HepG2 (cell line): ENCODE data around the gene GPR61. TPM values are rescaled to one million over a fixed set of nuclear protein-coding genes. Genes with fewer than 3 reads are reported as not detected.

ENCODE experiments used
- AGO1 ChIP-seq: fragments of 200-400 bp; formaldehyde crosslinking; IDR thresholded peaks from 2 replicates; pipeline ENCODE4 v1.6.1; 2017; ENCODE audit warnings: mild to moderate bottlenecking, low read depth, low read length, moderate library complexity; ENCODE audit not compliant: poor library complexity, severe bottlenecking
- ATAD3A ChIP-seq: sonication (generic); formaldehyde crosslinking; IDR thresholded peaks from 2 replicates; pipeline ENCODE4 v1.4.0; 2020; ENCODE audit warnings: missing genetic modification reagents
- ELF1 ChIP-seq: sonication (generic); formaldehyde crosslinking; IDR thresholded peaks from 2 replicates; pipeline ENCODE4 v1.4.0; 2020; ENCODE audit warnings: missing genetic modification reagents
- KDM2A ChIP-seq: sonication (generic); formaldehyde crosslinking; IDR thresholded peaks from 2 replicates; pipeline ENCODE4 v1.4.0; 2020; ENCODE audit warnings: low read depth, missing genetic modification reagents, borderline replicate concordance
- MED8 ChIP-seq: sonication (generic); formaldehyde crosslinking; IDR thresholded peaks from 2 replicates; pipeline ENCODE4 v1.8.1; 2023; ENCODE audit warnings: mild to moderate bottlenecking, missing genetic modification reagents; ENCODE audit not compliant: insufficient replicate concordance
- PHB2 ChIP-seq: fragments of 450-650 bp; IDR thresholded peaks from 2 replicates; pipeline ENCODE4 v1.6.1; 2018; ENCODE audit not compliant: partially characterized antibody
- RAD21 ChIP-seq: fragments of 450-650 bp; formaldehyde crosslinking; IDR thresholded peaks from 2 replicates; pipeline ENCODE4 v1.5.0; 2020; ENCODE audit warnings: mild to moderate bottlenecking
- SOX13 ChIP-seq, 3 experiments: fragments of 450-650 bp in 1 of 3; sonication (generic) in 1 of 3; formaldehyde crosslinking in 1 of 3; IDR thresholded peaks in 2 of 3; conservative IDR thresholded peaks in 1 of 3; 2 replicates each; pipeline versions ENCODE4 v1.5.0 to v1.6.1; 2016 to 2020; ENCODE audit warnings: antibody characterized with exemption in 1 of 3, mild to moderate bottlenecking in 1 of 3, missing compliant biosample characterization in 1 of 3, missing genetic modification reagents in 1 of 3, moderate library complexity in 1 of 3
- TCF12 ChIP-seq, 2 experiments: fragments of 450-650 bp in 1 of 2; sonication (generic) in 1 of 2; formaldehyde crosslinking in 1 of 2; IDR thresholded peaks; 2 replicates each; pipeline versions ENCODE4 v1.6.1 to v1.8.0; 2017 to 2022; ENCODE audit warnings: antibody characterized with exemption in 1 of 2, mild to moderate bottlenecking in 1 of 2, missing genetic modification reagents in 1 of 2, moderate library complexity in 1 of 2
- TRIM22 ChIP-seq: fragments of 450-650 bp; IDR thresholded peaks from 2 replicates; pipeline ENCODE4 v1.6.1; 2017
- YEATS2 ChIP-seq: sonication (generic); formaldehyde crosslinking; IDR thresholded peaks from 2 replicates; pipeline ENCODE4 v1.4.0; 2020; ENCODE audit warnings: missing genetic modification reagents, borderline replicate concordance
- ZNF337 ChIP-seq: sonication (generic); formaldehyde crosslinking; IDR thresholded peaks from 2 replicates; pipeline ENCODE4 v1.5.1; 2020; ENCODE audit warnings: missing genetic modification reagents, low read depth, mild to moderate bottlenecking, borderline replicate concordance
- ZNF446 ChIP-seq: sonication (generic); formaldehyde crosslinking; IDR thresholded peaks from 2 replicates; pipeline ENCODE4 v1.5.0; 2020; ENCODE audit warnings: mild to moderate bottlenecking, missing genetic modification reagents
- ZNF496 ChIP-seq: sonication (generic); formaldehyde crosslinking; IDR thresholded peaks from 2 replicates; pipeline ENCODE4 v1.8.1; 2023; ENCODE audit warnings: mild to moderate bottlenecking, moderate library complexity, missing genetic modification reagents; ENCODE audit not compliant: insufficient replicate concordance
- ZNF773 ChIP-seq: sonication (generic); formaldehyde crosslinking; IDR thresholded peaks from 2 replicates; pipeline ENCODE4 v1.4.0; 2020; ENCODE audit warnings: missing genetic modification reagents, borderline replicate concordance
- ZNF776 ChIP-seq: sonication (generic); formaldehyde crosslinking; IDR thresholded peaks from 2 replicates; pipeline ENCODE4 v1.4.0; 2020; ENCODE audit warnings: mild to moderate bottlenecking, missing genetic modification reagents
- polyA plus RNA-seq, 8 experiments: library from polyadenylated mRNA; depleted of rRNA in 3 of 8; stranded (reverse) in 7 of 8; unstranded in 1 of 8; fragments of >200 nt; fragmentation: Illumina TruSeq in 4 of 8; extraction: Trizol in 4 of 8; gene quantifications; 2 replicates each; pipeline versions ENCODE4 v1.2.1 to v1.2.3, GENCODE V29; 2011 to 2016; ENCODE audit warnings: low read depth in 4 of 8, missing spikeins in 1 of 8, mixed read lengths in 1 of 8; ENCODE audit not compliant: insufficient read depth in 1 of 8
- total RNA-seq, 5 experiments: library from RNA; depleted of rRNA; stranded (reverse); fragments of >200 nt; fragmentation: Illumina TruSeq; extraction: Trizol; gene quantifications; 2 replicates each; pipeline ENCODE4 v1.2.3, GENCODE V29; 2016; ENCODE audit warnings: low read depth in 1 of 5
- TF ChIP-seq, protein P1 (sequence below): sonication (generic); formaldehyde crosslinking; IDR thresholded peaks from 2 replicates; pipeline ENCODE4 v1.9.0; 2022; ENCODE audit warnings: low read depth, missing genetic modification reagents
- TF ChIP-seq, protein P2 (sequence below): sonication (generic); formaldehyde crosslinking; IDR thresholded peaks from 2 replicates; pipeline ENCODE4 v1.4.0; 2020; ENCODE audit warnings: missing genetic modification reagents, borderline replicate concordance
- TF ChIP-seq, protein P3 (sequence below): sonication (generic); formaldehyde crosslinking; IDR thresholded peaks from 2 replicates; pipeline ENCODE4 v1.4.0; 2020; ENCODE audit warnings: missing genetic modification reagents, mild to moderate bottlenecking, borderline replicate concordance

Gene GPR61
- total and polyA plus RNA-seq, 2 of the 13 experiments (the other 11 are each of a cell fraction or from before 2014, with no cell fraction given), result not detected

GRCh38 chr1:109546311-109547109, 6.8 kb downstream of the GPR61 start (continued):
- TF ChIP-seq, protein P1, sequence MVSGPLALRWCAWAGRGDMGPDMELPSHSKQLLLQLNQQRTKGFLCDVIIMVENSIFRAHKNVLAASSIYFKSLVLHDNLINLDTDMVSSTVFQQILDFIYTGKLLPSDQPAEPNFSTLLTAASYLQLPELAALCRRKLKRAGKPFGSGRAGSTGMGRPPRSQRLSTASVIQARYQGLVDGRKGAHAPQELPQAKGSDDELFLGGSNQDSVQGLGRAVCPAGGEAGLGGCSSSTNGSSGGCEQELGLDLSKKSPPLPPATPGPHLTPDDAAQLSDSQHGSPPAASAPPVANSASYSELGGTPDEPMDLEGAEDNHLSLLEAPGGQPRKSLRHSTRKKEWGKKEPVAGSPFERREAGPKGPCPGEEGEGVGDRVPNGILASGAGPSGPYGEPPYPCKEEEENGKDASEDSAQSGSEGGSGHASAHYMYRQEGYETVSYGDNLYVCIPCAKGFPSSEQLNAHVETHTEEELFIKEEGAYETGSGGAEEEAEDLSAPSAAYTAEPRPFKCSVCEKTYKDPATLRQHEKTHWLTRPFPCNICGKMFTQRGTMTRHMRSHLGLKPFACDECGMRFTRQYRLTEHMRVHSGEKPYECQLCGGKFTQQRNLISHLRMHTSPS (CRISPR knock-in tag), result no peak
- TF ChIP-seq TRIM22 (no peak), MED8 (CRISPR knock-in tag) (no peak), ELF1 (CRISPR knock-in tag) (peak; percentile 32; the same call in 1 of the 2 replicates), AGO1 (no peak), ATAD3A (no peak), RAD21 (peak; percentile 76), ZNF773 (CRISPR knock-in tag) (no peak), ZNF337 (CRISPR knock-in tag) (no peak), PHB2 (no peak), YEATS2 (no peak), TCF12 (IDR thresholded peaks at IDR 0.05) (no peak), TCF12 (CRISPR knock-in tag; IDR thresholded peaks at IDR 0.05) (no peak), ZNF776 (no peak), KDM2A (CRISPR knock-in tag) (peak; percentile 26; the same call in 1 of the 2 replicates), SOX13 (IDR thresholded peaks at IDR 0.05) (no peak), SOX13 (CRISPR knock-in tag; conservative IDR thresholded peaks at IDR 0.05 in 1 of 2, IDR thresholded peaks at IDR 0.05 in 1 of 2) (peak in 1 of 2 experiments; percentile 23; a peak in 1 of 4 replicates), ZNF496 (no peak), ZNF446 (CRISPR knock-in tag) (no peak)
- TF ChIP-seq, protein P2, sequence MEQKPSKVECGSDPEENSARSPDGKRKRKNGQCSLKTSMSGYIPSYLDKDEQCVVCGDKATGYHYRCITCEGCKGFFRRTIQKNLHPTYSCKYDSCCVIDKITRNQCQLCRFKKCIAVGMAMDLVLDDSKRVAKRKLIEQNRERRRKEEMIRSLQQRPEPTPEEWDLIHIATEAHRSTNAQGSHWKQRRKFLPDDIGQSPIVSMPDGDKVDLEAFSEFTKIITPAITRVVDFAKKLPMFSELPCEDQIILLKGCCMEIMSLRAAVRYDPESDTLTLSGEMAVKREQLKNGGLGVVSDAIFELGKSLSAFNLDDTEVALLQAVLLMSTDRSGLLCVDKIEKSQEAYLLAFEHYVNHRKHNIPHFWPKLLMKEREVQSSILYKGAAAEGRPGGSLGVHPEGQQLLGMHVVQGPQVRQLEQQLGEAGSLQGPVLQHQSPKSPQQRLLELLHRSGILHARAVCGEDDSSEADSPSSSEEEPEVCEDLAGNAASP, result 0 out of 2 replicates have a peak, but pooled peaks have one; percentile 9
- TF ChIP-seq, protein P3, sequence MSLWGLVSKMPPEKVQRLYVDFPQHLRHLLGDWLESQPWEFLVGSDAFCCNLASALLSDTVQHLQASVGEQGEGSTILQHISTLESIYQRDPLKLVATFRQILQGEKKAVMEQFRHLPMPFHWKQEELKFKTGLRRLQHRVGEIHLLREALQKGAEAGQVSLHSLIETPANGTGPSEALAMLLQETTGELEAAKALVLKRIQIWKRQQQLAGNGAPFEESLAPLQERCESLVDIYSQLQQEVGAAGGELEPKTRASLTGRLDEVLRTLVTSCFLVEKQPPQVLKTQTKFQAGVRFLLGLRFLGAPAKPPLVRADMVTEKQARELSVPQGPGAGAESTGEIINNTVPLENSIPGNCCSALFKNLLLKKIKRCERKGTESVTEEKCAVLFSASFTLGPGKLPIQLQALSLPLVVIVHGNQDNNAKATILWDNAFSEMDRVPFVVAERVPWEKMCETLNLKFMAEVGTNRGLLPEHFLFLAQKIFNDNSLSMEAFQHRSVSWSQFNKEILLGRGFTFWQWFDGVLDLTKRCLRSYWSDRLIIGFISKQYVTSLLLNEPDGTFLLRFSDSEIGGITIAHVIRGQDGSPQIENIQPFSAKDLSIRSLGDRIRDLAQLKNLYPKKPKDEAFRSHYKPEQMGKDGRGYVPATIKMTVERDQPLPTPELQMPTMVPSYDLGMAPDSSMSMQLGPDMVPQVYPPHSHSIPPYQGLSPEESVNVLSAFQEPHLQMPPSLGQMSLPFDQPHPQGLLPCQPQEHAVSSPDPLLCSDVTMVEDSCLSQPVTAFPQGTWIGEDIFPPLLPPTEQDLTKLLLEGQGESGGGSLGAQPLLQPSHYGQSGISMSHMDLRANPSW (CRISPR knock-in tag), result no peak
